ENCODE measurements around the gene DGKB. TPM values are rescaled to one million over a fixed set of nuclear protein-coding genes. Genes with fewer than 3 reads are reported as not detected.

Gene DGKB
- polyA plus RNA-seq, 1 experiment: 0.04 TPM

DNA sequence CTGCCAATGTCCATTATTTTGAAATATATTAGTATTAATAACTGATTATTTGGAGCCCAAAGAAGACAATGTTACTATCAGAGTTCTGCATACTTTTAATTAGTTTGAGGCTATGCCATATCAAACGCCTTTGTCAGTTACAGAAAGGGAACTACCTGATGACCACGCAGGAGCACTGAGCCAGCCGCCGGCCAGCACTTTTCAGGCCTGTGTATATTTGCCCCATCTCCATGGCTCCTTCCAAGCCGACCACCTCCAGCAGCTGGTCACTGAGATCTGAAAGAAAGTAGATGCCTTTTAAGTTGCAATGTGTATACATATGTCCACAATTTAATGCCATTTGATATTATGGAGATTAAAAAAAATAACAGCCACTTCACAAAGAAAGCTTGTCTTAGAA, 724.7 kb downstream of the DGKB start:
- H3K4me3 ChIP-seq (ENCODE audit: low read depth, low read length): no peak overlapping the region
- POLR2A ChIA-PET: no interaction called here
- CTCF ChIA-PET: interaction anchor here (0.7 kb wide), 1 partner anchor 261 kb away, joined by 11 read pairs; no protein-coding TSS in a partner anchor
- H3K27ac ChIP-seq (ENCODE audit: low read depth, low read length): no peak overlapping the region
- H3K27me3 ChIP-seq (ENCODE audit: control insufficient read depth, insufficient read depth, low read length): no peaks in the 10 kb centered on the region
- no peak for DNase-seq (ENCODE audit: low read depth, low spot score)
- TF ChIP-seq, protein P1, sequence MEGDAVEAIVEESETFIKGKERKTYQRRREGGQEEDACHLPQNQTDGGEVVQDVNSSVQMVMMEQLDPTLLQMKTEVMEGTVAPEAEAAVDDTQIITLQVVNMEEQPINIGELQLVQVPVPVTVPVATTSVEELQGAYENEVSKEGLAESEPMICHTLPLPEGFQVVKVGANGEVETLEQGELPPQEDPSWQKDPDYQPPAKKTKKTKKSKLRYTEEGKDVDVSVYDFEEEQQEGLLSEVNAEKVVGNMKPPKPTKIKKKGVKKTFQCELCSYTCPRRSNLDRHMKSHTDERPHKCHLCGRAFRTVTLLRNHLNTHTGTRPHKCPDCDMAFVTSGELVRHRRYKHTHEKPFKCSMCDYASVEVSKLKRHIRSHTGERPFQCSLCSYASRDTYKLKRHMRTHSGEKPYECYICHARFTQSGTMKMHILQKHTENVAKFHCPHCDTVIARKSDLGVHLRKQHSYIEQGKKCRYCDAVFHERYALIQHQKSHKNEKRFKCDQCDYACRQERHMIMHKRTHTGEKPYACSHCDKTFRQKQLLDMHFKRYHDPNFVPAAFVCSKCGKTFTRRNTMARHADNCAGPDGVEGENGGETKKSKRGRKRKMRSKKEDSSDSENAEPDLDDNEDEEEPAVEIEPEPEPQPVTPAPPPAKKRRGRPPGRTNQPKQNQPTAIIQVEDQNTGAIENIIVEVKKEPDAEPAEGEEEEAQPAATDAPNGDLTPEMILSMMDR (IDR thresholded peaks at IDR 0.05; ENCODE audit: low read depth, low read length): no peak
- H3K9me3 ChIP-seq (ENCODE audit: control insufficient read depth, insufficient read depth, low read length): no peaks in the 10 kb centered on the region

DNA sequence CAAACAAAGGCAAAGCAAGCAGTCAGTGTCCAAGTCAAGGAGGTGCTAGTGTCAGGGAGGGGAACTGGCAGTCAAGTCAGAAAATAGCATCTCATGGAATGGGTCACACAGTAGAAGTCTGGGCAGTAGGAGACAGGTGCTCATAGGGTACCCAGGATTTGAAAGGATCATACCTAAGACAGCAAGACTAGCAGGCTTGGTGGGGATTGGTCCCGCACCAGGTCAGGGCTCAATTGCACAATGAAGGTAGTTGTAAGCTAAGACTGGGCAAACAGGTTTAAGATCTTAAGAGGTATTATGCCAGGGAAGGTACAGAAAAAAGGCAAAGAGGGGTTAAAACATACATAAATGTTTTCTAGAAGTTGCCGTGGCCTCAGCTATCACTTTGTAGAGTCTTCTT, 731.7 kb downstream of the DGKB start:
- ChIA-PET CTCF (no interaction called here), POLR2A (no interaction called here)
- Histone ChIP-seq H3K27ac (ENCODE audit: low read depth, low read length) (no peak overlapping the region), H3K4me3 (ENCODE audit: low read depth, low read length) (no peak overlapping the region), H3K27me3 (ENCODE audit: control insufficient read depth, insufficient read depth, low read length) (no peaks in the 10 kb centered on the region), H3K9me3 (ENCODE audit: control insufficient read depth, insufficient read depth, low read length) (no peaks in the 10 kb centered on the region)
- DNase-seq (ENCODE audit: low read depth, low spot score): no peak
- TF ChIP-seq, protein P1 (IDR thresholded peaks at IDR 0.05; ENCODE audit: low read depth, low read length): no peak

DNA sequence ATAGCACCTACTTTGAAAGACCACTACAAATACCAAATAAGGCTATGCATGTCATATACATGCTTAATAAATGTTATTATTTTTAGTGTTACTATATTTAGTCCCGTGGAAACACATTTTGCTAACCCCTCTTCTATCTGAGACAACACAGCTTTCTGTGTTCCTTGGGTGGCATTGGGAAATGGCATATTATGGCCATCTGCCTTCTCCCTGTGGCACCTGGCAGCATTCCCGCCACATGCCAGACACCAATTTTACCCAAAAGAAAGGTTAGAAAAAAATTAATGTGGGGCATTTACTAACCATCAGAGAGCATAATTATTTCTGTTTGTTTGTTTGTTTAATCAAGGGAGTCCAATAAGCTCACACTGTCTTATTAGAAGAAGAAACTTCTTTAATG, 744.4 kb downstream of the DGKB start:
- no peak overlapping the region for H3K4me3 ChIP-seq (ENCODE audit: low read depth, low read length)
- DNase-seq (ENCODE audit: low read depth, low spot score): no peak
- H3K27ac ChIP-seq (ENCODE audit: low read depth, low read length): no peak overlapping the region
- TF ChIP-seq, protein P1 (IDR thresholded peaks at IDR 0.05; ENCODE audit: low read depth, low read length): no peak
- CTCF ChIA-PET: no interaction called here
- H3K9me3 ChIP-seq (ENCODE audit: control insufficient read depth, insufficient read depth, low read length): no peaks in the 10 kb centered on the region
- POLR2A ChIA-PET: no interaction called here
- H3K27me3 ChIP-seq (ENCODE audit: control insufficient read depth, insufficient read depth, low read length): no peaks in the 10 kb centered on the region

DNA sequence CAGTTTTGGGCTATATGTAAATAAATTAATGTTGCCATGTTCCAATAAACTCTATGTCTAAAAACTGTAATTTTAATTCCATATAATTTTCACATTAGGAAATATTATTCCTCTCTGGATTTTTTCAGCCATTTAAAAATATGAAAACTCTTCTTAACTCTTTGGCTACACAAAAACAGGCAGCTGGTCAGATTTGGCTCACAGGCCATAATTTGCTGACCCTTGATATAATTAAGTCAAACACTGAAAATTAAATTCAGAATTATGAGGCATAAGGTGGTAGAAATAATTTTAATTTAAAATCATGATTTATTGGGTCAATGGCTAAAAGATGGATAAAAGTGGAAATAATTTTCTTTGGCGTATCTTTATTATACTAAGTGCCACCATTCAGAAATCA, 746.1 kb downstream of the DGKB start:
- no peak for DNase-seq (ENCODE audit: low read depth, low spot score)
- POLR2A ChIA-PET: no interaction called here
- Histone ChIP-seq H3K4me3 (ENCODE audit: low read depth, low read length) (no peak overlapping the region), H3K9me3 (ENCODE audit: control insufficient read depth, insufficient read depth, low read length) (no peaks in the 10 kb centered on the region), H3K27me3 (ENCODE audit: control insufficient read depth, insufficient read depth, low read length) (no peaks in the 10 kb centered on the region), H3K27ac (ENCODE audit: low read depth, low read length) (no peak overlapping the region)
- CTCF ChIA-PET: no interaction called here
- TF ChIP-seq, protein P1 (IDR thresholded peaks at IDR 0.05; ENCODE audit: low read depth, low read length): no peak

DNA sequence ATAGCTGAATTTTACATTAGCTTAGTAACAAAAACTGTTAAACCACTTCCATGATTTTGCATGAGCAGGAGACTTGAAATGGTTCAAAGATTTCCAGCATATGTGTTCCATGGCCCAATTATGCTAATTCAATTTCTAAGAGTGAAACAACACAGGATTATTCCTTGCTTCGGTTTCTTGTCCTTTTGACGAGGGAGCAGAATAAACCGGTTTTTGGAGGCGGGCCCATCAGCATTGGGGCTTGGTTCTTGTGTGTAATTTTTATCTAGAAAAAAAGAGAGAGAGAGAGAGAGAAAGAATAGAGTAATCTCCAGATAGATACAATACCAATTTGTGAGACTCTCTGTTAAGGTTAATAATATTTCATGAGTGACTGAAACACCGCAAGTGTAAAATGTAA, 753.6 kb downstream of the DGKB start:
- Histone ChIP-seq H3K4me3 (ENCODE audit: low read depth, low read length) (no peak overlapping the region), H3K27me3 (ENCODE audit: control insufficient read depth, insufficient read depth, low read length) (no peaks in the 10 kb centered on the region), H3K27ac (ENCODE audit: low read depth, low read length) (no peak overlapping the region), H3K9me3 (ENCODE audit: control insufficient read depth, insufficient read depth, low read length) (no peaks in the 10 kb centered on the region)
- ChIA-PET CTCF (no interaction called here), POLR2A (no interaction called here)
- no peak for DNase-seq (ENCODE audit: low read depth, low spot score)
- TF ChIP-seq, protein P1 (IDR thresholded peaks at IDR 0.05; ENCODE audit: low read depth, low read length): no peak

Measured in AG04450 (cell line).